GM21447 (cell line): ENCODE measurements around the gene GID8.

Experiments
- ATAC-seq: cut with Tn5 transposase; IDR thresholded peaks from one replicate; pipeline ENCODE4 v1.9.1; 2021; ENCODE audit not compliant: unreplicated experiment

The GID8 gene

DNA sequence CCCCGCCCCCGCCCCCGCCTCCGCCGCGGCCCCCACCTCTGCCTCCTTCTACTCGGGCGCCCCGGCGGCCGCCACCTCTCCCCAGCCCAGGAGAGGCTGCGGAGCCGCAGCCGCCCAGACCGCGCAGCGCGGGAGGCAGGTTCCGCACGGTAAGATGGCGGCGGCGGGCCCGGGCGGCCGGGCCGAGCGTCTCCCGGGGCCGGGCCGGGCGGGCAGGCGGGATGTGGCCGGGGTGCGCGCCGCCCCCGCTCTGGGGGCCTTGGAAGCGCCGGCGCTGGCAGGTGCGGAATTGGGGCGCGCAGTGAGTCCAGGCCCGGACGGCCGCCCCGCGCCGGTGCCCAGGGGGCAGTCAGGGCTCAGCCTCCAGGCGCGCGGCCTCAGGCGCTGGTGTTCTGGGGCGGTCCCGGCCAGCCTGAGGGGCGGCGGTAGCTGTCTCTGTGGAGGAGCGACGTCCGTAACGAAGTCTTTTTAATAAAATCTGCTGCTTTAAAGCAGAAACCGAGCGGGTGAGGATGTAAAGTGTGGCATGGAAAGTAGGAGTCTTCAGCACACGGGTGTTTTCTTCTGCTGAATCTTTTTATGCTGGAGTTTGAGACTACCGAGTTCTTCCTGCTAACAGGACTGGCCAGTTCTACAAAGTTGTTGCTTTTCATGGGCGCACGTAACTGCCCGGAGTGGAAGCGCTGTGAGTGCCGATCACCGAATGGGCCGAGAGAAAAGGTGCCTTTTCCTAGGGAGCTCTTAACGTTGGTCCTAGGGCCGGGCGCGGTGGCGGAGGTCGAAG lies at the start of gene GID8:
Gene GID8 (plus strand): TSS at position 43 of the 784 bp plus-strand sequence. CDS start 3,356 bp downstream, outside the sequence.
- peak; percentile 34 for ATAC-seq

- no peak for ATAC-seq
These were observed 49.5 kb upstream of the GID8 start for GRCh38 chr20:62888406-62888805.

GRCh38 chr20:62888910-62889309 lies 49.0 kb upstream of the GID8 start:
- no peak for ATAC-seq

- ATAC-seq, result no peak
These were observed 48.5 kb upstream of the GID8 start for GRCh38 chr20:62889411-62889810.

GRCh38 chr20:62889871-62890270 lies 48.1 kb upstream of the GID8 start:
- ATAC-seq, result no peak

DNA sequence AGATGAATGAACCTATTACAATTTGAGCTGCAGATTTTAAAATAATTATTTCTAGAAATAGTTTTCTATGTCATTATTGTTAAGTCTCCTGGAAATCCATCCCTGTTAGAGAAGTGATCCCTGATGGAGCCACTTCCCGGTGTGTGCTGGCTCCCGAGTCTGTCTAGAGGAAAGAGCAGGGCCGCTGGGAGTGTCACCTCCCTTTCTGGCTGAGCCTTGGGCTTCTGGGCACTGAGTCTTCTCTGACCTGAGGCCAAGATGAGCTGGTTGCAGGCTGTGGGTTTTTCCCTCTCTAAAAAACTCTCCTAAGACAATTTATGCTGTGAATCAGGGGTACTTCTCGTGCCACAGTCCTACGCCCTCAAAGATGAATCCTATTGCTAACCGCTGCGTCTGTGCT lies 47.5 kb upstream of the GID8 start:
- ATAC-seq, result no peak

DNA sequence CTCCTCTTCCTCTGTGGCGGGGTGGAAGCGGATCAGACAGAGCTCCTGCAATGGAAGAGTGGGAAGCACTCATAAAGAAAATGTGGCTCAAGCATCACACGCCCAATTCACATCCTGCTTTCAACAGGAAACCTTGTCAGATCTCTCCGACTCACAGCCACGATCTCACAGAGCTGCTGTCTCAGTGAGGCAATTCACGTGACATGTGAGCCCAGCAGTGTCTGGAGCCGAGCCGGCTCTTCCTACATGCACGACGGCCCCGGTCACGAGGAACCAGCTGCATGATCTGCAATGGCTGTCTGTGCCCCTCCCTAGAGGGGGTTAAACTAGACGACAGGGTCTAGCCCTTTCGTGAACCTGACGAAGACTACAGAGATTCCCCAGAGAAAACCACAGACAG lies 46.8 kb upstream of the GID8 start:
- no peak for ATAC-seq

DNA sequence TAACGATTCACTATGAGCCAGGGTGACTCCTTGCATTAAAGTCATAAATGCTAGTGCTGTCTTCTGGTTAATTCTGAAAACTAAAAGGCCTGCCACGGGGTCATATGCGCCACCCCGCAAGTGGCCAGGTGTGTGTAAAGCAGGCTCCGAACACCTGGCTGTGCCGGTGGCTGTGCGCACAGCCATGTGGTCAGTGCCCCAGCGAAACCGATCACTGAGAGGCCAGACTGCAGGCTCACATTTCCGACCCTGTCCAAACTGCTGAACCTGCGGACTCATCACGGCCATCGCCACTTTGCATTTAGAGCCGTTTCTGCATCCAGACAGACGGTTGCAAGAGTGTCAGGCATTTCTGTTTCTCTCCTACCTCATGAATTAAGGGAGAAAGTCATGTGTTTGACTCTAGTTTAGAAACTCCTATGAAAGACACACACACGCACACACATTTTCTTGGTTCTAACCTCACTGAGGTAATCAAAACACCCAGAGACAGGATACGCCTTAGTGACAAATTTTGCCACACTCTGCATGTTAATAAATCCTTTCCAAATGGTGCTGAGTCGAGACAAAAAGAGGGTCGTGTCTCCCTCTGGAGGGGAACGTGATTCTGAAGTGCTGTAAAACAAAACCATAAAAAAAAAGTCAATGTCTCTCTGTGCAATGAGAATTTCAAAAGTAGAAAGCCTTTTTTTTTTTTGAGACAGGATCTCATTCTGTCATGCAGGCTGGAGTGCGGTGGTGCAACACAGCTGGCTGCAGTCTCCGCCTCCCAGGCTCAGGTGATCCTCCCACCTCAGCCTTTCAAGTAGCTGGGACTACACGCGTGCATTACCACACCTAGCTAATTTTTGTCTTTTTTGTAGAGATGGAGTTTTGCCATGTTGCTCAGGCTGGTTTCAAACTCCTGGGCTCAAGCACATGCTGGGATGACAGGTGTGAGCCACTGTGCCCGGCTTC lies 45.3 kb upstream of the GID8 start:
- no peak for ATAC-seq

GRCh38 chr20:62893700-62894099 lies 44.2 kb upstream of the GID8 start:
- no peak for ATAC-seq

GRCh38 chr20:62894261-62894660 lies 43.7 kb upstream of the GID8 start:
- ATAC-seq, result no peak

- no peak for ATAC-seq
These were observed 42.4 kb upstream of the GID8 start for GRCh38 chr20:62895539-62895938.

GRCh38 chr20:62896526-62896925 lies 41.4 kb upstream of the GID8 start:
- no peak for ATAC-seq

DNA sequence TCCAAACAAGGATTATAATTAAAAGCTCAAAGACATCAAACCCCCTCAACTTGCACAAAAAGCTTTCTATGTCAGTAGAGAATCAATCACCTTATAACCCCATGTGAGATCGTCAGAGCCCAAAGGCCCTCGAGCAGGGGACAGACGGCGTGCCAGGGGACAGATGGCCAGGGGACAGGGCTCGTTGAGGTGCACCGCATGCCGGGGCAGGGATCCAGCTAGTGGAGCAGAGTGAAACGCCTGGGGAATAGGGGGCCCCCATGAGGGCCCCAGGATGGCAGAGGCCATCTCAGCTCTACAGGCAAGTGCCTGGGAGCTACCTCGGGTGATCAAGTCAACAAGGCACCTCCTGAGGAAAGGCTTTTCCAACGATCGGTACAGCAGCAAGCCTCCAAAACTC lies 40.3 kb upstream of the GID8 start:
- ATAC-seq, result no peak

- ATAC-seq, result no peak
These were observed 39.6 kb upstream of the GID8 start for GRCh38 chr20:62898093-62898964.

DNA sequence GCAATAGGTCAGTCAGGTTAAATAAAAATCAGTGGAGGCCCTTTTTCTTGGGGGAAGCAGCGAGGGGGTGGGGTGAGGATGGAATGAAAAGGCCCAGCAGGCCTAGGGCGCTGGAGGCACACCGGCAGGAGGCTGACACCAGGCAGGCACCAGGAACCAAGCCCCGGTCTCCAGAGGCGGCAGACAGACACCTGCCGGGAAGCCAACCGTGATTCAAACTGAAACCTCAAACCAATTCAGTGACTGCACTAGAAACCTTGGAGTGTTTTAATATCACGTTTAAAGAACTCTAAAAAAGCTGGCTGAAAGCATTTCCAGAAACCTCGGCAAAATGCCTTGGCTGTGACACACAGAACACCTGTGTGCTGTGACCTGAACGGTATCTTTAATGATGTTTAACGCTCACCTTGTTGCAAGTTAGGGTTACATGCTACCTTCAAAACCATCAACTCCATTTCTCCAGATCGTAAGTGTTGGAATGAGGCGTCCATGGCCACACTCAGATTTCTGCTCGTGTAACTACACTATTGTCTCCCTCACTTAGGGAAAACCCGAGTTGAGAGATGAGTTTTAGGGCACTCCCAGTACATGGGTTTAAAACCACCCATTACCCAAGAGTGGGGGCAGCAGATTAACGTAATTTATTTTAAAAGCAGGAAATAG lies 38.8 kb upstream of the GID8 start:
- ATAC-seq, result peak; percentile 54

GRCh38 chr20:62899633-62900051 lies 38.3 kb upstream of the GID8 start:
- ATAC-seq, result no peak

GRCh38 chr20:62900052-62900691 lies 37.8 kb upstream of the GID8 start:
- ATAC-seq, result peak; percentile 77

DNA sequence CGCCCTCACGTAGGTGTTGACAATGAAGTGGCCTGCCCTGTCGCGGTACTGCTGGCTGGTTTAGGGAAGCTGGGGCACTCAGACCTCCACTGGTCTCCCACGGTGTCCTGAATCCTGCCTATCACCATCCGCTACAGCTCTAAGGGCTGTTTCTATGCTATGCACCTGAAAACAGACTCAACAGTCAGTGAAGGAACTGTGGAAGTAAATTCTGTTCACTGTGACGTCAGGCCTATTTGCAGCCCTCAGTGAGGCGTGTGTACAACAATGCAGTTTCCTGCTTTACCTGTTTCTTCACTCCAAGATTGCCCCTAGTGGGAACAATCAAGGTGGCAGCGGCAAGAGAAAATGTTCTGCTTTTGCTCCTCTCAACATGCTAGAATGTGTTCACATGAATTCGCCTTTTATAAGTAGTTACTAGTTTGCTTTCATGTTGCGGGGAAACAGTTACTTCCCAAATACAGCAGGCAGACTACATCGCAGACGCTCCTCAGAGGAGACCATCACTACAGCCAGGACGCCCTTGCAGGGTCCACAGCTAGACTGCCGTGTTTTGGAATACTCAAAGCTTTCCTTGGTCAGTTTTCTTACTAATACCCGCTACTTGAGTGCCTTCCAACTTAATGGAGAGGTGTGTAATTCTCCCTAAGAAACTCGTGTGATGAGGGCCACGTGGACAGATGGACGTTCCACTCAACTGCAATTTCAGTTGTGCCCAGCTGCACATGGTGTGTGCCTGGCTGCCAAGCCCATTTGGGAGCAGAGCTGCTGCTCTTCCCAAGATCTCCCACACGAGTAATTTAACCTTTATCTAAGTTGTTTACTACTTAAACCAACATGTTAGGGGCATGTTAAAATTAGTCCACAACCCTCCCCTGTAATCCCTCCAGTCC lies 37.0 kb upstream of the GID8 start:
- ATAC-seq, result peak; percentile 17

DNA sequence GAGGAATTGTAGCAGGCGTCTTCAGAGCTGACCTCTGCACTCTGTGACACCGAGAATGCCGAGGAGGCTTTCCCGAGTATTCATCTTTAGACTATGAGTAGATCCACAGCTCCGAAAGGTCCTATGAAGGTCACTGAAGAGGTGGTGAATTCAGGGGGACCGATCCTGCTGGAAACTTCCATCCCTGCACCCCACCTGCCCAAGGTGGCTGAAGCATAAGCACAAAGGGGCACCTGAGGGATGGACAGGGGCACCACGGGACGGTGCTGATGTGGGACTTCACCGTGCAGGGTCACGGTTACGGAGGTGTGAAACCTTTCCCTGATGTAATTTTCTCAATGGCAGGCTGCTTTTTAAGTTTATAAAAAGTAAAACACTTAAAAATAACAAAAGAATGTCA lies 36.1 kb upstream of the GID8 start:
- no peak for ATAC-seq
